HepG2 (cell line): Measurements from ENCODE around the gene MIPEP. TPM values are rescaled to one million over a fixed set of nuclear protein-coding genes. Genes with fewer than 3 reads are reported as not detected.

Source experiments
- ATAC-seq: fragments of 200-7000 bp; cut with Tn5 transposase; 3 replicates; pipeline ENCODE4 v1.9.1; 2020; ENCODE audit warnings: mild to moderate bottlenecking, moderate library complexity
- BruUV-seq: library from RNA; stranded (reverse); fragments of 400-500 nt; replicated peaks from 2 replicates; lab custom pipeline; 2021; lab: Mats Ljungman, UMichigan
- CTCF ChIA-PET: fragments of 300-600 bp; formaldehyde crosslinking; extraction: SDS; loops from one replicate; lab custom pipeline; 2021; ENCODE audit warnings: low total read pairs, inconsistent platforms, low intra/inter-chr PET ratio; lab: Yijun Ruan, JAX
- POLR2A ChIA-PET: fragments of 350-600 bp; sonication (Branson Sonifier 250); formaldehyde crosslinking; loops from one replicate; lab custom pipeline; 2020; ENCODE audit warnings: antibody characterized with exemption, inconsistent platforms; lab: Yijun Ruan, JAX
- DNase-seq: peaks from one replicate; pipeline ENCODE4 v3.0.0-alpha.2; 2015; ENCODE audit warnings: low spot score
- FAIRE-seq: peaks from 3 replicates; lab custom pipeline; 2011; peaks lifted over from hg19 to GRCh38; lab: Jason Lieb, UNC
- H2AFZ ChIP-seq: one replicate; pipeline ENCODE4 v1.6.1; 2011; ENCODE audit warnings: low read length, inconsistent platforms
- H3K27ac ChIP-seq: fragments of 300-600 bp; 3 replicates; pipeline ENCODE4 v1.8.0; 2011; ENCODE audit warnings: mixed run types, mild to moderate bottlenecking, mixed read lengths, low read length, inconsistent platforms; ENCODE audit not compliant: insufficient read depth; ENCODE audit errors: extremely low read length
- H3K27me3 ChIP-seq, 2 experiments: fragments of 200-600 bp in 1 of 2; 2 replicates in 1 of 2; 3 replicates in 1 of 2; pipeline versions ENCODE4 v1.6.0 to v1.8.0; 2011; ENCODE audit warnings: low read length in 2 of 2, mild to moderate bottlenecking in 2 of 2, moderate library complexity in 2 of 2, inconsistent platforms in 1 of 2; ENCODE audit not compliant: insufficient read depth in 2 of 2, control insufficient read depth in 1 of 2
- H3K36me3 ChIP-seq, 2 experiments: fragments of 200-600 bp in 1 of 2; replicated peaks in 1 of 2; 2 replicates in 1 of 2; 3 replicates in 1 of 2; pipeline versions ENCODE4 v1.5.1 to v1.8.0; 2011; ENCODE audit warnings: low read length in 2 of 2, inconsistent platforms in 1 of 2; ENCODE audit not compliant: insufficient read depth in 2 of 2, control insufficient read depth in 1 of 2
- H3K4me1 ChIP-seq: 2 replicates; pipeline ENCODE4 v1.5.1; 2012; ENCODE audit warnings: low read length, inconsistent platforms; ENCODE audit not compliant: insufficient read depth
- H3K4me2 ChIP-seq: 2 replicates; pipeline ENCODE4 v1.6.0; 2011; ENCODE audit warnings: low read depth, low read length, inconsistent platforms
- H3K4me3 ChIP-seq, 3 experiments: fragments of 200-600 bp in 1 of 3; sonication (generic), shearing (Covaris generic) in 1 of 3; replicated peaks in 1 of 3; 2 replicates each; pipeline ENCODE4 v1.5.1; 2011 to 2016; ENCODE audit warnings: low read length in 3 of 3, inconsistent platforms in 2 of 3, low read depth in 2 of 3, mild to moderate bottlenecking in 2 of 3, control low read depth in 1 of 3, mixed read lengths in 1 of 3; ENCODE audit not compliant: insufficient read depth in 1 of 3
- H3K79me2 ChIP-seq: one replicate; pipeline ENCODE4 v1.6.1; 2011; ENCODE audit warnings: low read length, inconsistent platforms; ENCODE audit not compliant: insufficient read depth
- H3K9ac ChIP-seq: 2 replicates; pipeline ENCODE4 v1.6.0; 2011; ENCODE audit warnings: mild to moderate bottlenecking, low read depth, low read length, inconsistent platforms; ENCODE audit not compliant: insufficient read depth
- H3K9me3 ChIP-seq: 2 replicates; pipeline ENCODE4 v1.5.1; 2012; ENCODE audit warnings: mild to moderate bottlenecking, low read length
- H4K20me1 ChIP-seq: 2 replicates; pipeline ENCODE4 v1.6.0; 2011; ENCODE audit warnings: inconsistent platforms, mild to moderate bottlenecking, low read length, moderate library complexity; ENCODE audit not compliant: insufficient read depth
- ATF7 ChIP-seq, 2 experiments: fragments of 450-650 bp in 1 of 2; sonication (generic) in 1 of 2; formaldehyde crosslinking in 1 of 2; IDR thresholded peaks; 2 replicates each; pipeline versions ENCODE4 v1.4.0 to v1.6.1; 2016 to 2020; ENCODE audit warnings: antibody characterized with exemption in 1 of 2, mild to moderate bottlenecking in 1 of 2, missing genetic modification reagents in 1 of 2
- BCL3 ChIP-seq: sonication (generic); formaldehyde crosslinking; IDR thresholded peaks from 2 replicates; pipeline ENCODE4 v1.5.1; 2020; ENCODE audit warnings: mild to moderate bottlenecking, missing genetic modification reagents, moderate library complexity
- BRD4 ChIP-seq: sonication (generic); formaldehyde crosslinking; IDR thresholded peaks from 2 replicates; pipeline ENCODE4 v1.4.0; 2020; ENCODE audit warnings: missing genetic modification reagents
- CSRNP2 ChIP-seq: sonication (generic); formaldehyde crosslinking; conservative IDR thresholded peaks from 2 replicates; pipeline ENCODE4 v1.8.0; 2022; ENCODE audit warnings: low read depth, missing genetic modification reagents
- HNF1B ChIP-seq: sonication (generic); formaldehyde crosslinking; IDR thresholded peaks from 2 replicates; pipeline ENCODE4 v1.5.1; 2020; ENCODE audit warnings: mild to moderate bottlenecking, moderate library complexity, missing genetic modification reagents
- MYPOP ChIP-seq: sonication (generic); formaldehyde crosslinking; IDR thresholded peaks from 2 replicates; pipeline ENCODE4 v1.8.1; 2023; ENCODE audit warnings: mild to moderate bottlenecking, moderate library complexity, missing genetic modification reagents
- PAWR ChIP-seq: sonication (generic); formaldehyde crosslinking; IDR thresholded peaks from 2 replicates; pipeline ENCODE4 v1.4.0; 2020; ENCODE audit warnings: missing genetic modification reagents, mild to moderate bottlenecking, borderline replicate concordance
- RAD51 ChIP-seq: fragments of 450-650 bp; IDR thresholded peaks from 2 replicates; pipeline ENCODE4 v1.6.1; 2016; ENCODE audit warnings: borderline replicate concordance
- ZNF335 ChIP-seq: sonication (generic); formaldehyde crosslinking; IDR thresholded peaks from 2 replicates; pipeline ENCODE4 v1.4.0; 2020; ENCODE audit warnings: missing genetic modification reagents
- ZSCAN20 ChIP-seq: sonication (generic); formaldehyde crosslinking; IDR thresholded peaks from 2 replicates; pipeline ENCODE4 v1.4.0; 2020; ENCODE audit warnings: missing genetic modification reagents, mild to moderate bottlenecking, borderline replicate concordance
- WGBS: methylation state at CpG from one replicate; pipeline ENCODE4 v1.1.6; 2017; ENCODE audit warnings: low lambda C conversion rate; 5-methylcytosine and 5-hydroxymethylcytosine counted together
- in situ Hi-C: cut with HindIII; loops from 2 replicates; pipeline ENCODE4 v1.10.0; 2017; ENCODE audit warnings: low pct_unique_long_range_greater_than_20kb; ENCODE audit not compliant: extremely low pct_ligation_motif_present
- intact Hi-C: fragments of 100-400 bp; cut with micrococcal nuclease; formaldehyde crosslinking; loops from one replicate; pipeline ENCODE4 v1.10.0; 2022; ENCODE audit not compliant: unreplicated experiment
- polyA plus RNA-seq, 8 experiments: library from polyadenylated mRNA; depleted of rRNA in 3 of 8; stranded (reverse) in 7 of 8; unstranded in 1 of 8; fragments of >200 nt; fragmentation: Illumina TruSeq in 4 of 8; extraction: Trizol in 4 of 8; gene quantifications; 2 replicates each; pipeline versions ENCODE4 v1.2.1 to v1.2.3, GENCODE V29; 2011 to 2016; ENCODE audit warnings: low read depth in 4 of 8, missing spikeins in 1 of 8, mixed read lengths in 1 of 8; ENCODE audit not compliant: insufficient read depth in 1 of 8
- total RNA-seq, 5 experiments: library from RNA; depleted of rRNA; stranded (reverse); fragments of >200 nt; fragmentation: Illumina TruSeq; extraction: Trizol; gene quantifications; 2 replicates each; pipeline ENCODE4 v1.2.3, GENCODE V29; 2016; ENCODE audit warnings: low read depth in 1 of 5

The MIPEP gene
- total and polyA plus RNA-seq, 2 of the 13 experiments (the other 11 are each of a cell fraction or from before 2014, with no cell fraction given) = 9.3 to 24.1 TPM

GRCh38 chr13:23770973-23771372 is 118.2 kb downstream of the MIPEP start (continued):
- TF ChIP-seq ATF7 (IDR thresholded peaks at IDR 0.05) = no peak
- no peak for TF ChIP-seq ATF7 (CRISPR knock-in tag; IDR thresholded peaks at IDR 0.05)
- TF ChIP-seq CSRNP2 (CRISPR knock-in tag) = no peak
- TF ChIP-seq BRD4 (CRISPR knock-in tag) = no peak
- TF ChIP-seq, all 625 proteins: peak for 0

- Histone ChIP-seq H3K27me3 (no peaks in the 10 kb centered on the region), H3K4me1 (no peaks in the 10 kb centered on the region), H3K4me3 (no peak overlapping the region), H4K20me1 (no peaks in the 10 kb centered on the region), H3K79me2 (no peaks in the 10 kb centered on the region), H3K9ac (no peak overlapping the region), H2AFZ (no peak overlapping the region), H3K9me3 (no peaks in the 10 kb centered on the region), H3K27ac (no peak overlapping the region), H3K36me3 (no peaks in the 10 kb centered on the region), H3K4me2 (no peak overlapping the region)
- intact Hi-C loops (no loop called here), in situ Hi-C loops (no loop called here)
- ChIA-PET CTCF (no interaction called here), POLR2A (no interaction called here)
- DNase-seq (no peak), ATAC-seq (peak; percentile 40; the same call in 1 of the 3 replicates), FAIRE-seq (no peak)
- 98% methylated on average over 4 of the region's 4 CpGs for WGBS
- BruUV-seq = no TSS peak
- TF ChIP-seq PAWR (CRISPR knock-in tag) (no peak), MYPOP (no peak), ZNF335 (CRISPR knock-in tag) (no peak), ZSCAN20 (no peak), RAD51 (no peak), BCL3 (CRISPR knock-in tag) (no peak), HNF1B (CRISPR knock-in tag) (no peak)
These were observed 118.8 kb downstream of the MIPEP start for GRCh38 chr13:23770428-23770827.
